ENCODE measurements around the gene FOXC2.
A peak's percentile ranks its signal among the peaks of the same experiment; 100 is the strongest.

DNA sequence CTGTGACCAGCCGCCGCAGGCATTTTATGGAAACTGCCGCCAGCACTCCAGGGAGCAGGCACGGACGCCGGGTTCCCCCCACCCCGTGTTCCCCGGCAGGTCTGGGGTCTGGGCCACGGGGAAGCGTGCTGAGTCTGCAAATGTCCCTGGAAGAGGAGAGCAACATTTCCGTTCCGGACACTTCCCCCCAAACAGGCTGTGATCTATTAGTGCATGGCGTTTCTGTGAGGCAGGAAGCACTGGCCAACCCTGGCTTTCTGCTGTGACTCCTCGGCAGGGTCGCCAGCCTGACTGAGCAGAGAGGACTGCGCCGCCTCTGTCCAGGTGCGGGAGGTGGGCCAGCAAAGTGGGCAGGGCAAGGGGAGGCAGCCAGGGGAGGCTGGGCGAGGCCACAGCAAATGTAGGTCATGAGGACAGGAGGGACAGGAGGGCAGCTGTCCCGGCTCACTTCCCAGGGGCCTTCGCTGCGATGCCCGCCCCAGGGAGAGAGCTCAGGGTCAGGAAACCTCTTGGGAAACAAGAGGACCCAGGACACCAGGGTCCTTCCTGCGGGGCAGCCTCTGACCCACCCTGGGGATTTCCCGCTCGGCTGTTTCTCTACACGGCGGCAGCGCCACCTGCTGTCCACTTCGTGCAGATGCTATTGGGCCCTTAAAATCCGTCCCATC lies 46.8 kb upstream of the FOXC2 start:
- TF ChIP-seq, protein P1, sequence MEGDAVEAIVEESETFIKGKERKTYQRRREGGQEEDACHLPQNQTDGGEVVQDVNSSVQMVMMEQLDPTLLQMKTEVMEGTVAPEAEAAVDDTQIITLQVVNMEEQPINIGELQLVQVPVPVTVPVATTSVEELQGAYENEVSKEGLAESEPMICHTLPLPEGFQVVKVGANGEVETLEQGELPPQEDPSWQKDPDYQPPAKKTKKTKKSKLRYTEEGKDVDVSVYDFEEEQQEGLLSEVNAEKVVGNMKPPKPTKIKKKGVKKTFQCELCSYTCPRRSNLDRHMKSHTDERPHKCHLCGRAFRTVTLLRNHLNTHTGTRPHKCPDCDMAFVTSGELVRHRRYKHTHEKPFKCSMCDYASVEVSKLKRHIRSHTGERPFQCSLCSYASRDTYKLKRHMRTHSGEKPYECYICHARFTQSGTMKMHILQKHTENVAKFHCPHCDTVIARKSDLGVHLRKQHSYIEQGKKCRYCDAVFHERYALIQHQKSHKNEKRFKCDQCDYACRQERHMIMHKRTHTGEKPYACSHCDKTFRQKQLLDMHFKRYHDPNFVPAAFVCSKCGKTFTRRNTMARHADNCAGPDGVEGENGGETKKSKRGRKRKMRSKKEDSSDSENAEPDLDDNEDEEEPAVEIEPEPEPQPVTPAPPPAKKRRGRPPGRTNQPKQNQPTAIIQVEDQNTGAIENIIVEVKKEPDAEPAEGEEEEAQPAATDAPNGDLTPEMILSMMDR (IDR thresholded peaks at IDR 0.05) = peak; percentile 85 to 93 (median 89)
- TF ChIP-seq POLR2A (IDR thresholded peaks at IDR 0.05) = no peak
- TF ChIP-seq EP300 (IDR thresholded peaks at IDR 0.05) = no peak
